Panc1 (cell line): ENCODE results near the gene MB21D2.

Source experiments
- CTCF ChIP-seq: fragments of 450-650 bp; IDR thresholded peaks from 2 replicates; pipeline ENCODE4 v1.5.1; 2017; ENCODE audit warnings: mild to moderate bottlenecking
- POLR2AphosphoS5 ChIP-seq: IDR thresholded peaks from 2 replicates; pipeline ENCODE4 v1.6.1; 2012; ENCODE audit warnings: mild to moderate bottlenecking, low read depth, low read length, moderate library complexity
- REST ChIP-seq, 2 experiments: IDR thresholded peaks; 2 replicates each; pipeline ENCODE4 v1.6.1; 2011 to 2012; ENCODE audit warnings: low read depth in 2 of 2, control low read depth in 1 of 2, low read length in 1 of 2, mild to moderate bottlenecking in 1 of 2, moderate library complexity in 1 of 2; ENCODE audit not compliant: insufficient read depth in 1 of 2
- SIN3A ChIP-seq: IDR thresholded peaks from 2 replicates; pipeline ENCODE4 v1.6.1; 2012; ENCODE audit warnings: low read depth, mild to moderate bottlenecking, low read length, moderate library complexity, borderline replicate concordance; ENCODE audit not compliant: insufficient read depth

- no peak for TF ChIP-seq CTCF
- no peak for TF ChIP-seq SIN3A
- TF ChIP-seq POLR2AphosphoS5, result no peak
- TF ChIP-seq REST (IDR thresholded peaks at IDR 0.05; ENCODE audit: insufficient read depth in 1 of 2, low read depth in 2 of 2, low read length in 1 of 2), result no peak
These were observed 73.2 kb downstream of the MB21D2 start for GRCh38 chr3:192844486-192844765.
